AG04449 (cell line): Measurements from ENCODE around the gene TRIP13.
"Not testable (repeated sequence)": the region's sequence is repeated elsewhere in the genome, so short reads cannot be mapped to it uniquely, and the experiment has no call there.

ENCODE experiments used
- CTCF ChIA-PET: fragments of 350-600 bp; formaldehyde crosslinking; extraction: SDS; loops from one replicate; lab custom pipeline; 2021; ENCODE audit warnings: antibody characterized with exemption; lab: Yijun Ruan, JAX
- POLR2A ChIA-PET: fragments of 400-600, 350-600 bp; formaldehyde crosslinking; extraction: SDS; loops from one replicate; lab custom pipeline; 2020; ENCODE audit warnings: antibody characterized with exemption, inconsistent platforms; lab: Yijun Ruan, JAX
- DNase-seq: peaks from one replicate; pipeline ENCODE4 v3.0.0-alpha.2; 2010; ENCODE audit warnings: low read depth, low spot score
- H3K4me3 ChIP-seq: 2 replicates; pipeline ENCODE4 v1.5.1; 2011; ENCODE audit warnings: low read depth, mild to moderate bottlenecking, control low read depth, low read length
- CTCF ChIP-seq: IDR thresholded peaks from one replicate; pipeline ENCODE4 v1.5.1; 2011; ENCODE audit warnings: mild to moderate bottlenecking, moderate library complexity, low read length, control low read depth, inconsistent platforms; ENCODE audit not compliant: insufficient read depth; ENCODE audit errors: missing control alignments

Gene TRIP13

GRCh38 chr5:929596-929995 lies 36.9 kb downstream of the TRIP13 start:
- DNase-seq, result no peak
- ChIA-PET POLR2A (no interaction called here), CTCF (interaction anchor here (0.6 to 2.0 kb wide), 3 partner anchors 10 to 723 kb away, joined by 3 to 10 read pairs (median 3); no protein-coding TSS in a partner anchor)
- no peak overlapping the region for H3K4me3 ChIP-seq
- no peak for TF ChIP-seq CTCF

GRCh38 chr5:930866-931265 lies 38.2 kb downstream of the TRIP13 start:
- DNase-seq, result no peak
- CTCF ChIA-PET, result interaction anchor here (1.0 to 4.6 kb wide), 5 partner anchors 18 to 722 kb away, joined by 3 to 52 read pairs (median 4); no protein-coding TSS in a partner anchor
- POLR2A ChIA-PET, result no interaction called here
- no peak overlapping the region for H3K4me3 ChIP-seq
- no peak for TF ChIP-seq CTCF

- DNase-seq, result no peak
- H3K4me3 ChIP-seq, result no peak overlapping the region
- no peak for TF ChIP-seq CTCF
- POLR2A ChIA-PET, result no interaction called here
- CTCF ChIA-PET, result interaction anchor here (0.9 to 4.6 kb wide), 9 partner anchors 8 to 721 kb away, joined by 3 to 52 read pairs (median 4); no protein-coding TSS in a partner anchor
Measured at GRCh38 chr5:931570-932145, 39.0 kb downstream of the TRIP13 start.

- no peak overlapping the region for H3K4me3 ChIP-seq
- ChIA-PET CTCF (interaction anchor here (0.9 to 4.6 kb wide), 8 partner anchors 8 to 721 kb away, joined by 3 to 52 read pairs (median 5); no protein-coding TSS in a partner anchor), POLR2A (no interaction called here)
- TF ChIP-seq CTCF, result no peak
- no peak for DNase-seq
Measured at GRCh38 chr5:932151-932627, 39.5 kb downstream of the TRIP13 start.

- no peak for TF ChIP-seq CTCF
- H3K4me3 ChIP-seq, result no peak overlapping the region
- ChIA-PET POLR2A (no interaction called here), CTCF (interaction anchor here (1.0 to 4.6 kb wide), 8 partner anchors 9 to 711 kb away, joined by 3 to 52 read pairs (median 5); no protein-coding TSS in a partner anchor)
- no peak for DNase-seq
Measured at GRCh38 chr5:932628-933250, 40.1 kb downstream of the TRIP13 start.

- no peak overlapping the region for H3K4me3 ChIP-seq
- POLR2A ChIA-PET, result no interaction called here
- DNase-seq, result no peak
- TF ChIP-seq CTCF, result no peak
- CTCF ChIA-PET, result interaction anchor here (1.0 to 4.6 kb wide), 14 partner anchors 9 to 710 kb away, joined by 3 to 52 read pairs (median 5); no protein-coding TSS in a partner anchor
Measured at GRCh38 chr5:933251-933861, 40.7 kb downstream of the TRIP13 start.

- DNase-seq, POLR2A ChIA-PET, H3K4me3 ChIP-seq: not testable (repeated sequence)
- CTCF ChIA-PET, result interaction anchor here (0.9 to 4.6 kb wide), 20 partner anchors 9 to 719 kb away, joined by 3 to 52 read pairs (median 4); no protein-coding TSS in a partner anchor
Measured at GRCh38 chr5:933951-934350, 41.3 kb downstream of the TRIP13 start.

- CTCF ChIA-PET, result interaction anchor here (0.9 to 4.6 kb wide), 19 partner anchors 8 to 719 kb away, joined by 3 to 52 read pairs (median 4); no protein-coding TSS in a partner anchor
- H3K4me3 ChIP-seq, DNase-seq, POLR2A ChIA-PET: not testable (repeated sequence)
Measured at GRCh38 chr5:934381-934967, 41.8 kb downstream of the TRIP13 start.
